ENCODE results near the gene CHD2.

CHD2 gene

GRCh38 chr15:93068581-93069199, 168.6 kb downstream of the CHD2 start:
- no peak for TF ChIP-seq CTCF (IDR thresholded peaks at IDR 0.05; ENCODE audit: low read depth, low read length)
- no peak overlapping the region for H3K4me3 ChIP-seq (ENCODE audit: low read depth, low read length)
- H3K36me3 ChIP-seq: no peaks in the 10 kb centered on the region
- H3K9me3 ChIP-seq: no peaks in the 10 kb centered on the region
- no peaks in the 10 kb centered on the region for H3K4me1 ChIP-seq
- DNase-seq: no peak
- peaks cover 22% of the 10 kb centered on the region for H3K27me3 ChIP-seq

- H3K4me1 ChIP-seq: no peaks in the 10 kb centered on the region
- no peak for TF ChIP-seq CTCF (IDR thresholded peaks at IDR 0.05; ENCODE audit: low read depth, low read length)
- no peak for DNase-seq
Observed at GRCh38 chr15:93070132-93070531, 170.0 kb downstream of the CHD2 start.

GRCh38 chr15:93070551-93071296, 170.6 kb downstream of the CHD2 start:
- Histone ChIP-seq H3K4me1 (no peaks in the 10 kb centered on the region), H3K4me3 (ENCODE audit: low read depth, low read length) (no peak overlapping the region), H3K9me3 (no peaks in the 10 kb centered on the region), H3K36me3 (no peaks in the 10 kb centered on the region), H3K27me3 (peaks cover 28% of the 10 kb centered on the region)
- no peak for TF ChIP-seq CTCF (IDR thresholded peaks at IDR 0.05; ENCODE audit: low read depth, low read length)
- no peak for DNase-seq

More at GRCh38 chr15:93070132-93070531, 170.0 kb downstream of the CHD2 start:
- H3K27me3 ChIP-seq: peaks cover 28% of the 10 kb centered on the region
- no peaks in the 10 kb centered on the region for H3K36me3 ChIP-seq
- H3K9me3 ChIP-seq: no peaks in the 10 kb centered on the region
- H3K4me3 ChIP-seq (ENCODE audit: low read depth, low read length): no peak overlapping the region

- Histone ChIP-seq H3K4me3 (ENCODE audit: low read depth, low read length) (no peak overlapping the region), H3K4me1 (no peaks in the 10 kb centered on the region), H3K36me3 (no peaks in the 10 kb centered on the region), H3K9me3 (no peaks in the 10 kb centered on the region), H3K27me3 (peaks cover 30% of the 10 kb centered on the region)
- no peak for DNase-seq
- TF ChIP-seq CTCF (IDR thresholded peaks at IDR 0.05; ENCODE audit: low read depth, low read length): no peak
Observed at GRCh38 chr15:93071469-93071936, 171.4 kb downstream of the CHD2 start.

- Histone ChIP-seq H3K4me1 (no peaks in the 10 kb centered on the region), H3K4me3 (ENCODE audit: low read depth, low read length) (peak overlapping the region; percentile 58), H3K36me3 (no peaks in the 10 kb centered on the region), H3K27me3 (peaks cover 33% of the 10 kb centered on the region), H3K9me3 (no peaks in the 10 kb centered on the region)
- no peak for TF ChIP-seq CTCF (IDR thresholded peaks at IDR 0.05; ENCODE audit: low read depth, low read length)
- no peak for DNase-seq
Observed at GRCh38 chr15:93072011-93072410, 171.9 kb downstream of the CHD2 start.

All from BE2C (cell line).